GM21619 (cell line): ENCODE results near the gene PRR35.

Source experiments
- ATAC-seq: cut with Tn5 transposase; IDR thresholded peaks from one replicate; pipeline ENCODE4 v1.9.1; 2021; ENCODE audit not compliant: unreplicated experiment

Gene PRR35

GRCh38 chr16:527015-527903 is 32.9 kb upstream of the PRR35 start, which contains the start of gene CAPN15:
TSS of gene CAPN15 (plus strand) at chr16:527712. CDS start at chr16:546839, 19,127 bp downstream.
- peak; percentile 53 for ATAC-seq

GRCh38 chr16:528111-529011 is 31.8 kb upstream of the PRR35 start:
- peak; percentile 4 for ATAC-seq

GRCh38 chr16:529012-529575 is 31.1 kb upstream of the PRR35 start:
- no peak for ATAC-seq

- ATAC-seq = no peak
Observed at GRCh38 chr16:530111-530817, 29.9 kb upstream of the PRR35 start.

GRCh38 chr16:531494-532125 is 28.6 kb upstream of the PRR35 start:
- no peak for ATAC-seq

GRCh38 chr16:533391-534123 is 26.6 kb upstream of the PRR35 start:
- ATAC-seq = no peak

- no peak for ATAC-seq
Observed at GRCh38 chr16:534135-534534, 26.1 kb upstream of the PRR35 start.

GRCh38 chr16:534856-535445 is 25.2 kb upstream of the PRR35 start:
- no peak for ATAC-seq

- ATAC-seq = no peak
Observed at GRCh38 chr16:535446-536405, 24.5 kb upstream of the PRR35 start.

- ATAC-seq = no peak
Observed at GRCh38 chr16:536746-537145, 23.4 kb upstream of the PRR35 start.

GRCh38 chr16:537415-538335 is 22.5 kb upstream of the PRR35 start:
- no peak for ATAC-seq

GRCh38 chr16:539901-540530 is 20.2 kb upstream of the PRR35 start:
- no peak for ATAC-seq

- no peak for ATAC-seq
Observed at GRCh38 chr16:540645-541340, 19.4 kb upstream of the PRR35 start.

GRCh38 chr16:543301-544164 is 16.7 kb upstream of the PRR35 start:
- no peak for ATAC-seq

GRCh38 chr16:544517-544916 is 15.7 kb upstream of the PRR35 start:
- ATAC-seq = no peak
